A673 (cell line): ENCODE results near the gene MAML2.

Experiments
- CTCF ChIP-seq: fragments of 300-800, 200-600 bp; sonication (generic); conservative IDR thresholded peaks from 2 replicates; pipeline ENCODE4 v1.5.1; 2017; ENCODE audit warnings: low read depth, mild to moderate bottlenecking, antibody characterized with exemption, low read length, moderate library complexity, mixed read lengths
- EZH2 ChIP-seq: fragments of 200-600 bp; sonication (generic); IDR thresholded peaks from 2 replicates; pipeline ENCODE4 v1.6.1; 2017; ENCODE audit warnings: borderline replicate concordance, low read depth, mild to moderate bottlenecking, mixed read lengths, antibody characterized with exemption, low read length; ENCODE audit not compliant: poor library complexity, severe bottlenecking

GRCh38 chr11:96044311-96044710, 298.7 kb downstream of the MAML2 start:
- TF ChIP-seq CTCF (no peak), EZH2 (no peak)
